Measurements from ENCODE around the gene LAMA4. TPM values are rescaled to one million over a fixed set of nuclear protein-coding genes. Genes with fewer than 3 reads are reported as not detected.
A peak's percentile ranks its signal among the peaks of the same experiment; 100 is the strongest.

Gene LAMA4
- total RNA-seq, 4 donors from 2014 or later = 229 to 524 (median 468) TPM

- H3K9me3 ChIP-seq = no peaks in the 10 kb centered on the region
- TF ChIP-seq CTCF (IDR thresholded peaks at IDR 0.05) = no peak
- no peak for TF ChIP-seq EP300 (IDR thresholded peaks at IDR 0.05)
- no peak for TF ChIP-seq POLR2A (IDR thresholded peaks at IDR 0.05)
- H3K4me1 ChIP-seq = peaks cover 3 to 86% (median 37%) of the 10 kb centered on the region in 4 donors
- no peaks in the 10 kb centered on the region for H3K27me3 ChIP-seq
- peak overlapping the region in 3 of 4 donors; percentile 34 to 89 (median 78) for H3K27ac ChIP-seq
- DNase-seq (ENCODE audit: low spot score in 2 of 2) = no peak
- 37 to 38% methylated on average over 1 of the region's 1 CpG for WGBS, 2 donors
- H3K4me3 ChIP-seq = no peak overlapping the region
- H3K36me3 ChIP-seq = no peaks in the 10 kb centered on the region
Measured at GRCh38 chr6:112227992-112228391, 26.4 kb downstream of the LAMA4 start.

- WGBS, 2 donors = 52 to 57% methylated on average over 2 of the region's 2 CpGs
- no peak overlapping the region for H3K4me3 ChIP-seq
- peaks cover 3 to 86% (median 38%) of the 10 kb centered on the region in 4 donors for H3K4me1 ChIP-seq
- no peaks in the 10 kb centered on the region for H3K9me3 ChIP-seq
- H3K27ac ChIP-seq = peak overlapping the region; percentile 34 to 89 (median 56)
- no peaks in the 10 kb centered on the region for H3K36me3 ChIP-seq
- no peak for DNase-seq (ENCODE audit: low spot score in 2 of 2)
- no peak for TF ChIP-seq CTCF (IDR thresholded peaks at IDR 0.05)
- no peak for TF ChIP-seq POLR2A (IDR thresholded peaks at IDR 0.05)
- no peak for TF ChIP-seq EP300 (IDR thresholded peaks at IDR 0.05)
- H3K27me3 ChIP-seq = no peaks in the 10 kb centered on the region
Measured at GRCh38 chr6:112227411-112227810, 27.0 kb downstream of the LAMA4 start.

GRCh38 chr6:112225691-112226090, 28.7 kb downstream of the LAMA4 start:
- no peaks in the 10 kb centered on the region for H3K27me3 ChIP-seq
- H3K36me3 ChIP-seq = no peaks in the 10 kb centered on the region
- H3K4me3 ChIP-seq = no peak overlapping the region
- 48 to 50% methylated on average over 1 of the region's 1 CpG for WGBS, 2 donors
- H3K4me1 ChIP-seq = peaks cover 3 to 87% (median 44%) of the 10 kb centered on the region in 4 donors
- DNase-seq (ENCODE audit: low spot score in 2 of 2) = no peak
- peak overlapping the region in 2 of 4 donors; percentile 80 to 89 for H3K27ac ChIP-seq
- H3K9me3 ChIP-seq = no peaks in the 10 kb centered on the region
- no peak for TF ChIP-seq POLR2A (IDR thresholded peaks at IDR 0.05)
- TF ChIP-seq EP300 (IDR thresholded peaks at IDR 0.05) = no peak
- TF ChIP-seq CTCF (IDR thresholded peaks at IDR 0.05) = no peak

- no peaks in the 10 kb centered on the region for H3K9me3 ChIP-seq
- WGBS, 2 donors = 71 to 85% methylated on average over 2 of the region's 2 CpGs
- no peaks in the 10 kb centered on the region for H3K36me3 ChIP-seq
- H3K4me3 ChIP-seq = no peak overlapping the region
- peaks cover 3 to 95% (median 44%) of the 10 kb centered on the region in 4 donors for H3K4me1 ChIP-seq
- H3K27me3 ChIP-seq = no peaks in the 10 kb centered on the region
- H3K27ac ChIP-seq = peak overlapping the region in 3 of 4 donors; percentile 50 to 89 (median 80)
- no peak for DNase-seq (ENCODE audit: low spot score in 2 of 2)
- TF ChIP-seq EP300 (IDR thresholded peaks at IDR 0.05) = no peak
- TF ChIP-seq CTCF (IDR thresholded peaks at IDR 0.05) = no peak
- no peak for TF ChIP-seq POLR2A (IDR thresholded peaks at IDR 0.05)
Measured at GRCh38 chr6:112224088-112224487, 30.3 kb downstream of the LAMA4 start.

- Histone ChIP-seq H3K27ac (peak overlapping the region in 3 of 4 donors; percentile 50 to 89 (median 80)), H3K36me3 (no peaks in the 10 kb centered on the region), H3K4me1 (peaks cover 3 to 91% (median 41%) of the 10 kb centered on the region in 4 donors), H3K9me3 (no peaks in the 10 kb centered on the region), H3K4me3 (no peak overlapping the region), H3K27me3 (no peaks in the 10 kb centered on the region)
- WGBS, 2 donors = 25 to 29% methylated on average over 3 of the region's 3 CpGs
- TF ChIP-seq CTCF (IDR thresholded peaks at IDR 0.05) (no peak), POLR2A (IDR thresholded peaks at IDR 0.05) (no peak), EP300 (IDR thresholded peaks at IDR 0.05) (peak in 1 of 2 donors; percentile 80)
- no peak for DNase-seq (ENCODE audit: low spot score in 2 of 2)
Measured at GRCh38 chr6:112223070-112223861, 31.1 kb downstream of the LAMA4 start.
